ENCODE measurements around the gene EVC2.

The EVC2 gene

GRCh38 chr4:5572751-5573150, 135.6 kb downstream of the EVC2 start:
- Histone ChIP-seq H3K27me3 (ENCODE audit: insufficient read depth, low read length, poor library complexity, severe bottlenecking) (no peaks in the 10 kb centered on the region), H4K20me1 (ENCODE audit: insufficient read depth, low read length, poor library complexity, severe bottlenecking) (no peaks in the 10 kb centered on the region), H3K9me2 (replicated peaks; ENCODE audit: low read depth, low read length) (no peaks in the 10 kb centered on the region), H3K4me2 (ENCODE audit: low read depth, low read length, poor library complexity, severe bottlenecking) (no peak overlapping the region), H3K4me1 (ENCODE audit: insufficient read depth, low read length, poor library complexity, severe bottlenecking) (no peaks in the 10 kb centered on the region), H3K79me2 (ENCODE audit: insufficient read depth, low read length) (no peaks in the 10 kb centered on the region), H3F3A (ENCODE audit: low read depth) (no peaks in the 10 kb centered on the region), H2AFZ (ENCODE audit: low read length) (no peak overlapping the region), H3K9me3 (ENCODE audit: insufficient read depth, low read depth, low read length) (no peaks in the 10 kb centered on the region), H3K36me3 (ENCODE audit: insufficient read depth, low read length) (no peaks in the 10 kb centered on the region), H3K9ac (ENCODE audit: low read depth, low read length, poor library complexity, severe bottlenecking) (no peak overlapping the region), H3K4me3 (ENCODE audit: low read length, poor library complexity, severe bottlenecking) (no peak overlapping the region)
- TF ChIP-seq EZH2phosphoT487 (IDR thresholded peaks at IDR 0.05; ENCODE audit: borderline replicate concordance), result no peak
- TF ChIP-seq, protein P1, sequence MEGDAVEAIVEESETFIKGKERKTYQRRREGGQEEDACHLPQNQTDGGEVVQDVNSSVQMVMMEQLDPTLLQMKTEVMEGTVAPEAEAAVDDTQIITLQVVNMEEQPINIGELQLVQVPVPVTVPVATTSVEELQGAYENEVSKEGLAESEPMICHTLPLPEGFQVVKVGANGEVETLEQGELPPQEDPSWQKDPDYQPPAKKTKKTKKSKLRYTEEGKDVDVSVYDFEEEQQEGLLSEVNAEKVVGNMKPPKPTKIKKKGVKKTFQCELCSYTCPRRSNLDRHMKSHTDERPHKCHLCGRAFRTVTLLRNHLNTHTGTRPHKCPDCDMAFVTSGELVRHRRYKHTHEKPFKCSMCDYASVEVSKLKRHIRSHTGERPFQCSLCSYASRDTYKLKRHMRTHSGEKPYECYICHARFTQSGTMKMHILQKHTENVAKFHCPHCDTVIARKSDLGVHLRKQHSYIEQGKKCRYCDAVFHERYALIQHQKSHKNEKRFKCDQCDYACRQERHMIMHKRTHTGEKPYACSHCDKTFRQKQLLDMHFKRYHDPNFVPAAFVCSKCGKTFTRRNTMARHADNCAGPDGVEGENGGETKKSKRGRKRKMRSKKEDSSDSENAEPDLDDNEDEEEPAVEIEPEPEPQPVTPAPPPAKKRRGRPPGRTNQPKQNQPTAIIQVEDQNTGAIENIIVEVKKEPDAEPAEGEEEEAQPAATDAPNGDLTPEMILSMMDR (conservative IDR thresholded peaks at IDR 0.05; ENCODE audit: low read length), result no peak

DNA sequence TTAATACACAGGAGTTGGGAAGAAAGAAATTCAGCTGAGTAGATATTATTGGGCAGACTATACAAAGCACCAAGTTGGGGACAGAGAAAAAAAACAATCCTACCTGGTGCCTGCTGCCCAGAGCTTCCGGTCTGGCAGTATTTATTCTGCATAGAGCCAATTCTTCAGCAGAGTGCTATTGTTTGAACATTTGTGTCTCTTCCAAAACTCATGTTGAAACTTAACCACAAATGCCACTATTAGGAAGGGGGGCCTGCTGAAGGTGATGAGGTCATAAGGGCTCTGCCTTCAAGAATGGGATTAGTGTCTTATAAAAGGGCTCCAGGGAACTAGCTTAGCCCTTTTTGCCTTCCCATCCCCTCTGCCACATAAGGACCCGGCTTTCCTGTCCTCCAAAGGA, 136.2 kb downstream of the EVC2 start:
- Histone ChIP-seq H3K9ac (ENCODE audit: low read depth, low read length, poor library complexity, severe bottlenecking) (no peak overlapping the region), H3F3A (ENCODE audit: low read depth) (no peaks in the 10 kb centered on the region), H3K4me1 (ENCODE audit: insufficient read depth, low read length, poor library complexity, severe bottlenecking) (no peaks in the 10 kb centered on the region), H3K4me2 (ENCODE audit: low read depth, low read length, poor library complexity, severe bottlenecking) (no peak overlapping the region), H3K9me2 (replicated peaks; ENCODE audit: low read depth, low read length) (no peaks in the 10 kb centered on the region), H3K27me3 (ENCODE audit: insufficient read depth, low read length, poor library complexity, severe bottlenecking) (no peaks in the 10 kb centered on the region), H3K79me2 (ENCODE audit: insufficient read depth, low read length) (no peaks in the 10 kb centered on the region), H3K36me3 (ENCODE audit: insufficient read depth, low read length) (no peaks in the 10 kb centered on the region), H2AFZ (ENCODE audit: low read length) (no peak overlapping the region), H3K4me3 (ENCODE audit: low read length, poor library complexity, severe bottlenecking) (no peak overlapping the region), H3K9me3 (ENCODE audit: insufficient read depth, low read depth, low read length) (no peaks in the 10 kb centered on the region), H4K20me1 (ENCODE audit: insufficient read depth, low read length, poor library complexity, severe bottlenecking) (no peaks in the 10 kb centered on the region)
- TF ChIP-seq EZH2phosphoT487 (IDR thresholded peaks at IDR 0.05; ENCODE audit: borderline replicate concordance), result no peak
- TF ChIP-seq, protein P1 (conservative IDR thresholded peaks at IDR 0.05; ENCODE audit: low read length), result no peak

DNA sequence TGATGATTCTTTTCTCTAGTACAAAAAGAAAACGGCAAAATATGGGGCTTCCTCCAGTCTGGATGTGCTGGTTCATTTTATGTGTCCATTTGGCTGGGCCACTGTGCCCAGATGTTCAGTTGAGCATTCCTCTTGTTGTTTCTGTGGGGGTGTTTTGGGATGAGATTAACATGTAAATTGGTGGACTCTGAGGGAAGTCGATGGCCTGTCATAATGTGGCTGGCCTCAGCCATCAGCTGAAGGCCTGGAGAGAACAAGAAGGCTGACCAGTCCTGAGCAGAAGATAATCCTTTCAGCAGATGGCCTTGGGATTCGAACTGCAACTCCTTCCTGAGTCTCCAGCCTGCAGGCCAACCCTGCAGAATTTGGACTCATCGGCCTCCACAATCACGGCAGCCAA, 136.7 kb downstream of the EVC2 start:
- Histone ChIP-seq H3K79me2 (ENCODE audit: insufficient read depth, low read length) (no peaks in the 10 kb centered on the region), H3K27me3 (ENCODE audit: insufficient read depth, low read length, poor library complexity, severe bottlenecking) (no peaks in the 10 kb centered on the region), H3K4me2 (ENCODE audit: low read depth, low read length, poor library complexity, severe bottlenecking) (no peak overlapping the region), H3F3A (ENCODE audit: low read depth) (no peaks in the 10 kb centered on the region), H3K9ac (ENCODE audit: low read depth, low read length, poor library complexity, severe bottlenecking) (no peak overlapping the region), H3K36me3 (ENCODE audit: insufficient read depth, low read length) (no peaks in the 10 kb centered on the region), H4K20me1 (ENCODE audit: insufficient read depth, low read length, poor library complexity, severe bottlenecking) (no peaks in the 10 kb centered on the region), H3K9me2 (replicated peaks; ENCODE audit: low read depth, low read length) (no peaks in the 10 kb centered on the region), H3K4me1 (ENCODE audit: insufficient read depth, low read length, poor library complexity, severe bottlenecking) (no peaks in the 10 kb centered on the region), H2AFZ (ENCODE audit: low read length) (no peak overlapping the region), H3K9me3 (ENCODE audit: insufficient read depth, low read depth, low read length) (no peaks in the 10 kb centered on the region), H3K4me3 (ENCODE audit: low read length, poor library complexity, severe bottlenecking) (no peak overlapping the region)
- TF ChIP-seq, protein P1 (conservative IDR thresholded peaks at IDR 0.05; ENCODE audit: low read length), result no peak
- no peak for TF ChIP-seq EZH2phosphoT487 (IDR thresholded peaks at IDR 0.05; ENCODE audit: borderline replicate concordance)
